ENCODE results near the gene DAP.

Gene DAP

DNA sequence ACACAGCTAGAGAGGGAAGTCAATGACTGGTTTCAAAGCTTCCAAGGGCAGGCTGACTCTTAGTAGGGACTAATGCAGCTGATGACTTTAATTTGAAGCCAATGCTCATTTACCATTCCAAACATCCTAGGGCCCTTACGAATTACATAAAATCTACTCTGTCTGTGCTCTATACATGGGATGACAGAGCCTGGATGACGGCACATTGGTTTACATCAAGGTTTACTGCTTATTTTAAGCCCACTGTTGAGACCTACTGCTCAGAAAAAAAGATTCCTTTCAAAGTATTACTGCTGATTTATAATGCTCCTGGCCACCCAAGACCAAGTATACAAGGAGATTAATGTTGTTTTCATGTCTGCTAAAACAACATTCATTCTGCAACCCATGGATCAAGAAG, 74.1 kb downstream of the DAP start:
- no peak for DNase-seq

- no peak for DNase-seq
Observed at GRCh38 chr5:10685115-10685521, 75.9 kb downstream of the DAP start.

- no peak for DNase-seq
Observed at GRCh38 chr5:10684303-10685086, 76.5 kb downstream of the DAP start.

DNA sequence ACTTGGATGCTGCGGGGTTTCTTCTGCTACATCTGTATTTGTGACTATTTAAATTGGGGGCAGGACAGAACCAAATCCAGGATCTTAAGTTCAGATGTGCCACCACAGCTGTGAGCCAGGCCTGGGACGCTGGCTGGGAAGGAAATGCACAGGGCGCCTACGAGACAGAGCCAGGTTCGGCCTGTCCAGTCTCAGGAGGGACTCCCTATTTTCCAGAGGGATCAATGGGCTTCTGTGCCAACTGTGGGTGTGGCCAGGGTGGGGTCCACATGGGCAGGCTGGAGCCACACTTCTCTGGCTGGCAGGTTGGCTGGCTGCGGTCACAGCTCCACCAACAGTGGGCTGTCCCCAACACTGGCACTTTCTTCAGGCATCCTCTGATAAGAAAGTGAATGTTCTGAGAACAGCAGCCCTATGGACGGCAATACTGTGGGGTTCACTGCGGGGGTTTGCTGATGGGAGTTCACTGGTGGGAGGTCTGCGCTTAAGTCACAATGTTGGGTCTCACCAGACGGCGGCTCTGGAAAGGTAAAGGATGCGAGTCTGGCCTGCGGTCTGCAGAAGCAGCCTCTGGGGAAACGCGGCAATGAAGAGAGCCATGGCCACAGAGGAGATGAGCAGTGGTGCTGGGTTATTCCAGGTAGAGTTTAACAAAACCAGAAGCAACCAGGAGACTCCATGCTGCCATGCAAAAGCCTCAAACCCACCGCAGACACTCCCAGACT, 78.1 kb downstream of the DAP start:
- DNase-seq: no peak

DNA sequence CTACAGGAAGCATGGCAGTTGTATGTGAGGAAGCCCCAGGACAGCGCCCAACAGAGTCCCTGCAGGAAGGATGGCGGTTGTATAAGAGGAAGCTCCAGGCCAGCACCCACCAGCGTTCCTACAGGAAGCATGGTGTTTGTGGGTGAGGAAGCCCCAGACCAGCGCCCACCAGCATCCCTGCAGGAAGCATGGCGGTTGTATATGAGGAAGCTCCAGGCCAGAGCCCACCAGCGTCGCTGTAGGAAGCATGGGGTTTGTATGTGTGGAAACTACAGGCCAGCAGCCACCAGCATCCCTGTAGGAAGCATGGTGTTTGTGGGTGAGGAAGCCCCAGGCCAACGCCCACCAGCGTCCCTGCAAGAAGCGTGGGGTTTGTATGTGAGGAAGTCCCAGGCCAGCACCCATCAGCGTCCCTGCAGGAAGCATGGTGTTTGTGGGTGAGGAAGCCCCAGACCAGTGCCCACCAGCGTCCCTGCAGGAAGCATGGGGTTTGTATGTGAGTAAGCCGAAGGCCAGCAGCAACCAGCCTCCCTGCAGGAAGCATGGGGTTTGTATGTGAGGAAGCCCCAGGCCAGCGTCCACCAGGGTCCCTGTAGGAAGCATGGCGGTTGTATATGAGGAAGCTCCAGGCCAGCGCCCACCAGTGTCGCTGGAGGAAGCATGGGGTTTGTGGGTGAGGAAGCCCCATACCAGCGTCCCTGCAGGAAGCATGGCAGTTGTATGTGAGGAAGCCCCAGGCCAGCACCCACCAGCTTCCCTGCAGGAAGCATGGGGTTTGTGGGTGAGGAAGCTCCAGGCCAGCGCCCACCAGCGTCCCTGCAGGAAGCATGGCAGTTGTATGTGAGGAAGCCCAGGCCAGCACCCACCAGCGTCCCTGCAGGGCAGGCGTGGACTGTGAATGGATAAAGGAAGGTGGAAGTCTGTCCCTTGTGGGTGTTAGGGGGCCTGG, 79.0 kb downstream of the DAP start:
- no peak for DNase-seq

DNA sequence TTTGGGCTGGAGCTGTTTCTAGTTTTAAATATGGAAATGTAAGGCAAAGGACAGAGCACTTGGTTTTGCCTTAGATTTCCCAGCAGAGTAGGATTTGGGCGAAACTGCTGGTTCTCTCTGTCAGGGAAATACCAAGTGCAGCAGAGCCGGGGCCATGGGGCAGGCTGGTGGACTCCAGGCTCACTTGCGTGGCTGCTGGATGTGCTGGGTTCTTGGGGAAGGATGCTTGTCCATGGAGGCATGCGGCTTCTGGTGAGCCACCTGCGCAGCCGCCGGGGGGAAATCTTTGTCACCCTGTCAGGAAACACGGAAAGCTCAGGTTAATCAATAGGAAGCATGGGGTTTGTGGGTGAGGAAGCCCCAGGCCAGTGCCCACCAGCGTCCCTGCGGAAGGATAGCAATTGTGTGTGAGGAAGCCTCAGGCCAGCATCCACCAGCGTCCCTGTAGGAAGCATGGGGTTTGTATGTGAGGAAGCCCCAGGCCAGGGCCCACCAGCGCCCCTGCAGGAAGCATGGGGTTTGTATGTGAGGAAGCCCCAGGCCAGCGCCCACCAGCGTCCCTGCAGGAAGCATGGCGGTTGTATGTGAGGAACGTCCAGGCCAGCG, 80.1 kb downstream of the DAP start:
- DNase-seq: no peak

DNA sequence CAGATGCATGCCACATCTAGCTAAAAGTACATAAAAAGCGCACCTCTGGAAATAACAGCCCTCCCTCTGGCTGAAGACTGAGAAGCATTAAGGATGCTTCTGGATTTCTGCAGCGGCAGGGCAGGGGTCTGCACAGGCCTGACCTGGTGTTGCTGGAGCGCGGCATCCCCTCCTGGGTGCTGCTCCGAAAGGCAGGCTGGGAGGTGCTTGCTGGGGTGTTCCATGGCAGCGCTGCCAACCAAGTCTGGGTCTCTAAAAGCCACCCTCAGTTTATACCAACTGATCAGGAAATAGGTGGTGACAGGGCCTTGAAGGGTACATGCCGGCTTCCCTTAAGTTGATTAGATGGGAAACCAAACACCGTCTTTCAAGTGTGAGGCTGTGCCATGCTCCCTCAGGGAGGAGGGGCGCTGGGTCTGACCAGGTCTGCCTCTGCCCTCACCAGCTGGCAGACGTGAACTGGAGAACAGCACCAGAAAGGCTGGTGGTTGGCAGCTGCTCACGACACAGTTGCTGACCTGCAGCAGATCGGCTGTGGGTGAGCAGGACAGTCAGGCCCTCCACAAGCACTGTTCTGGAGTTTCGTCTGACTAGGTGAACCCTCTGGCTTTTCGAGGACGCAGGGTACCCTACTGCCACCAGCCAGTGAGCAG, 81.6 kb downstream of the DAP start:
- no peak for DNase-seq

- no peak for DNase-seq
Observed at GRCh38 chr5:10678244-10678643, 82.8 kb downstream of the DAP start.

DNA sequence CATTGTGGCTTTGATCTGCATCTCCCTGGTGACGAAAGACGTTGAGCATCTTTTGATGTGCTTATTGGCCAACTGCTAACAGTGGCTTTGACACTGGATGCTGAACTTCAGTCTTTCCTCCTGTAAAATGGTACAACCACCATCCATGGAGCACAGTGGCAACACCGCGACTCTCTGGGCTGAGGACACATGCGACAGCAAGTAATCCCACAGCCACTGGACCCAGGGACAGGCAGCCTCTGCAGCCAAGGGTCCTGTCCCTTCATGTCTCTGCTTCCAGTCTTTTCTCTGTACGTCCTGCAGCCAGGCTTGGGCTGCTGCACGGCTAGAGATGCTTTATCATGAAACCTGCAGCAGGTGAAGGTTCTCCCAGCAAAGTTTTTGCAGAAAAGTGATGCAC, 83.5 kb downstream of the DAP start:
- DNase-seq: no peak

DNA sequence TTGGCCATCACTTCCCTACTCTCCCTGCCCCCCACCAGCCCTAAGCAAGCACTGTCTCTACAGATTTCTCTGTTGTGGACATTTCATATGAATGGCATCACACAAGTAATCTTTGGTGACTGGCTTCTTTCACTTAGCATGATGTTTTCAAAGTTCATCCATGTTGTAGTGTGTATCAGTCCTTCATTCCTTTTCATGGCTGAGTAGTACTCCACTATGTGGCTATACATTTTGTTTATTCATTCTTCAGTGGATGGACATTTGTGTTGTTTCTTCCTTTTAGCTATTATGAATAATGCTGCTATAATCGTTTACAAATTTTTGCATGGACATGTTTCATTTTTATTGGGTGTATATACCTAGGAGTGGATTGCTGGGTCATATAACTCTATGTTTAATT, 84.1 kb downstream of the DAP start:
- DNase-seq: no peak

DNA sequence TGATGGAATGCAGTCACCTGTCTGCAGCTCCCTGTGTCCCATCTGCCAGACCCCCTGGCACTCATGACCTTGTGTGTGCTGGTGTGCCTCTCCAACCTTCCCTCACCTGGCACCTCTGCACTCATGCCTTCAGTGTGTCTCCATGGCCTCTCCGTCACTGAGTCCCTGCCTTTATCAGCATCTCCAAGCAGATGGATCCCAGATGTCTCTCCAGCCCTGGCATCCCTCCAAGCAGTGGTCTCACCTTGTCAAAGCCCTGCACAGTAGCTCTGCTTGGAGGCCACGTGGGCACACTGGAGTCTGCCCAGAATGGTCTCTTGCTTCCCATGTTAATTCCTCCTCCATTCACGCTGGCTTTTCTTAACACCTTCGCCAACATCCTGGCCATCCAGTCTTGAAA, 84.8 kb downstream of the DAP start:
- no peak for DNase-seq

DNA sequence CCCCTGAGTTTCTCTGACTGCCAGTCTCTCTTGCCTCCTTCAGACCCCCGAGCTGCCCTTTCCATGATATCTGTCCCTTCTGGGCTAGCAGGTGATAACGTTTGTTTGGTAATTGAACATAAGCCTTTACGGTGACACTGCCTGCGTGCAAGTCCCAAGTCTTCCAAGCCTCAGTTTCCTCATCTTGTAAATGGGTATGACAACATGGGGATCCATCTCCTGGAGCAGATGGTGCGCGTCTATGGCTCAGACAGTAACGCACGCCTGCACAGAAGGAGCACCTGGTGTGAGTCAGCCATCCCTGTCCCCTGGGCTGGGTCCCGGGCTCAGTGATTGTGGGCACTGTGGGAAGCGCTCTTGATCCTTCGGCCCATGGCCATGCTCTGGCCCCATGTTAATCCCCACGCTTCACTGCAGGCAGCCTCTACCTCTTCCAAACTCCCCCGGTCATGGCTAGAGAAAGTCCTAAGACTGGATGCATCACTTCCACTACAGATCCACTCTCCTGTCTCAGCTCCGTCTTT, 85.8 kb downstream of the DAP start:
- DNase-seq: no peak

DNA sequence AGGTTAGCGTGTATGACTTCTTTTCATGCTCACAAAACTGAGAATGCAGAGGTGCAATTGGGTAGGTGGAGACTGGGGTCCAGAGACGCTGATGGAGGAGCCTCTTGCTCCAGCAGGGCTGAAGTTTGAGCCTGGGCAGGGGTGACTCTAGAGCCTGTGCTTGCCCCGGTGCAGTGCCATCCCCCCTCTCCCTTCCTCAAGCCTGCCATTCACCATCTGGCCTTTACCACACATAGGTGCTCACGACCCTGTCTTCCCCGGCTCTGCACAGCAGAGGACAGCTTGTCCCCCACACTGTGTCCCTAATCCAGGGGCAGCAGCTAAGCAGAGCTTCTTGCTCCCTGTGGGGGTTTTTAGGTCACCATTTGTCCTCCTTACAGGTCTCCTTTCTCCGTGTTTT, 86.5 kb downstream of the DAP start:
- DNase-seq: no peak

- no peak for DNase-seq
Observed at GRCh38 chr5:10674096-10674495, 86.9 kb downstream of the DAP start.

- DNase-seq: no peak
Observed at GRCh38 chr5:10673407-10673806, 87.6 kb downstream of the DAP start.

DNA sequence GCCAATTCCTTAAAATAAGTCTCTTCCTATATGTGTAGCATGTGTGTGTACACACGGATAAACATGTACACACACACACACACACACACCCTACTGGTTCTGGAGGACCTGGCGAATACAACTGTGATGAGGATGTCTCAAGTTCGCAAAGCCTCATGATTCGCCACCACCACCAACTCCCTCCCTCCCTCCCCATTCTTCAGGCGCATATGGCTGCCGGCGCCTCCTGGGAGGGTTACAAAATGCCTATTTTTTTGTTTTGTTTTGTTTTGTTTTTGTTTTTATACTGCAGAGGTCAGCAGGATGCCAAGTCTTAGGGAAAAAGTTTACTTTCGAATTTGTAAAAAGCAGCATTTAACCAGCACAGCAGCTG, 88.0 kb downstream of the DAP start:
- DNase-seq: no peak

DNA sequence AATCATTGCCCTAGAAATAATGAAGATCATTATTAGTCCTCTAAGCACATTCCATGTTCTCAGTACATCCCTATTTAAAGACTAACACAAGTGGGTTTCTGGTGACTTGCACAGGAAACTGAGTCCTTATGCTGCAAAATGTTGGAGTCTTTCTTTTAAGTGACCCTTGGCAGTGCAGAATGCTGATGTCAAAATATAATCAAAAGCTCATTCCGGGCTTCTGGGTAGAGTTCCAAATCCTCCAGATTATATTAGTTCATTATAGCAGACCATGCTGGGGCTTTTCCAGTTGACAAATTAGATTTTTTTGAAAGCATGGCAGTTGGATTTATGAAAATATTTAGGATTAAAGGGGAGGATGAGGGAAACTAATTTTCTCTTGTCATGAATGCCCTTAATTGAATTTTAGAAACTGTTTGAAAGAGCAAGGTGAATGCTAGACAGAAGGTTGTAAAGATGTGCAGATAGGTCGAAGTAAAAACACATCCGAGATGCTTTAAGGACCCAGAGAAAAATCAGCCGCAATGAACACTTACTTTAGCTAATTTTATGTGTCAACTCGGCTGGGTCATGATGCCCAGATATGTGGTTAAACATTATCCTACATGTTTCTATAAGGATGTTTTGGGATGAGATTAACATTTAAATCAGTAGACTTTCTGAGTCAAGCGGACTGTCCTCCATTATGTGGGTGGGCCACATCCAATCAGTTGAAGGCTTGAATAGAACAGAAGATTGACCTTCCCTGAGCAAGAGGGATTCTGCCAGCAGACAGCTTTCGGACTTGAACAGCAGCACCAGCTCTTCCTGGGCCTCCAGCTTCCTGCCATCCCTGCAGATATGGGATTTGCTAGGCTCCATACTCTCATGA, 88.7 kb downstream of the DAP start:
- no peak for DNase-seq

GRCh38 chr5:10671041-10672008, 89.7 kb downstream of the DAP start:
- no peak for DNase-seq

DNA sequence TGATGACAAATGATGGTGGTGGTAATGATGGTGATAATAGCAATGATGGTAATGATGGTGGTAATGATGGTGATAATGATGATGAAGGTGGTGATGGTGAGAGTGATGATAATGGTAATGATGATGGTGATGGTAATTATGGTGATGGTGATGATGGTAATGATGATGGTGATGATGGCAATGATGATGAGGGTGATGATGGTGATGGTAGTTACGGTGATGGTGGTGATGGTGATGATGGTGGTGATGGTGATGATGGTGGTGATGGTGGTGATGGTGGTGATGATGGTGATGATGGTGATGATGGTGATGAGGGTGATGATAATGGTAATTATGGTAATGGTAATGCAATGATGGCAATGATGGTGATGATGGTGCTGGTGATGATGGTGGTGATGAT, 91.1 kb downstream of the DAP start:
- DNase-seq: no peak

DNA sequence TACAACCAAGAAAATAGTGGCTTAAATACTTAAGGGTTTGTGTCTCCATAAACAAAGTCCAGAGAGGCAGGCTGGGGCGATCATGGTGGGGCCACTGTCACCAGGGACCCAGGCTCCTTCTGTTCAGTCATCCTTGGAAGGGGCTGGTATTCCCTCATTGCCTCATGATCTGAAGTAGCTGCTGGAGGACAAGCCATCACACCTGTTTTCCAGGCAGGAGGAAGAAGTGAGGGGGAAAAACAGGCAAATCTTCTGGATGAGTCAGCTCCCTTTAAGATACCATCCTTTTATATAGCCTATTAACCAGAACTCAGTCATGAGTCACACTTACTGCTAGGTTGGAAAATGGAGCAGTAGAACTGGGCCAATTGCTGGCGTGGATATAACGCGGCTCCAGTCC, 92.3 kb downstream of the DAP start:
- no peak for DNase-seq
